ENCODE measurements around the gene ZNF423. TPM values are rescaled to one million over a fixed set of nuclear protein-coding genes. Genes with fewer than 3 reads are reported as not detected.

The ZNF423 gene
- total RNA-seq, 1 donor from 2014 or later = 19.8 TPM

DNA sequence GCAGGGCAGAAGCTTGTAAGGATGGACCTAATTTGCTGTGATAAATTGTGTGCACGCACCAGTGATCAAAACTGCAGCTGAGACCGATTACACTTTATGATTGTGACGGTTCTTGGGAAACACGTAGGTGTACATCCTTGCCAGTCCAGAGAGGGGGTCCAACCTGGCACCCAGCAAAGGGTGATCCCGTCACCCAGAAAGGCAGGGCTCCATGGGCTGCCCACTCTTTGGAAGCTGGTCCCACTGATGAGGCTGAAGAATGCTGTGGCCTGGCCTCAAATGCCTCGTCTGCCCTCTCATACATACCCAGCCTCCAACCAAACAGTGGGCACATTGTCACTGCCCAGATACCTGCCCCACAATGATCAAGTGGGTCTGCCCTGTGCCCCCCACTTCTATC is 350.4 kb downstream of the ZNF423 start:
- DNase-seq (ENCODE audit: low spot score in 2 of 2, unreplicated experiment in 2 of 2) = no peak
- H3K9me3 Mint-ChIP-seq = no peaks in the 10 kb centered on the region

DNA sequence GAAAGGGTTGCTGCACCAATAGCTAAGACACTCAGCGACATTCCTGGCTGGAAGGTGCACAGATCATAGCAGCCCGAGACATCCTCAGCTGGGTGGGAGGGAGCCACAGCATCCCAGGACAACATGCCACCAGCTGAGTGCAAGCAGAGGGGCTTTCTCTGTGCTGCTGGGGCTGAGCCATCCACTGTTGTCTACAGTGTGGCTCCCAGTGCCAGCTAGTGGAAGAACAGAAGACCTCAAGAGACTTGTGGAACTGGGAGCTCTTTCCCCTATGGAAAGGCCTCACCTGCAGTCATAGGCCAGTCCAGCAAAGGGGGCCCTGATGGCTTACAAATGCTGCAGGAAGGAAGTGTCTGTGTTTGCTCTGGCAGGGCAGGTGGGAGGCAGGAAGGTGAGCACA is 351.3 kb downstream of the ZNF423 start:
- Mint-ChIP-seq H3K9me3 (no peaks in the 10 kb centered on the region), H3K36me3 (no peaks in the 10 kb centered on the region), H3K4me3 (no peak overlapping the region), H3K27ac (no peak overlapping the region), H3K27me3 (ENCODE audit: low read depth) (no peaks in the 10 kb centered on the region), H3K4me1 (peaks cover 2% of the 10 kb centered on the region)
- DNase-seq (ENCODE audit: low spot score in 2 of 2, unreplicated experiment in 2 of 2) = no peak
- TF ChIP-seq, protein P1, sequence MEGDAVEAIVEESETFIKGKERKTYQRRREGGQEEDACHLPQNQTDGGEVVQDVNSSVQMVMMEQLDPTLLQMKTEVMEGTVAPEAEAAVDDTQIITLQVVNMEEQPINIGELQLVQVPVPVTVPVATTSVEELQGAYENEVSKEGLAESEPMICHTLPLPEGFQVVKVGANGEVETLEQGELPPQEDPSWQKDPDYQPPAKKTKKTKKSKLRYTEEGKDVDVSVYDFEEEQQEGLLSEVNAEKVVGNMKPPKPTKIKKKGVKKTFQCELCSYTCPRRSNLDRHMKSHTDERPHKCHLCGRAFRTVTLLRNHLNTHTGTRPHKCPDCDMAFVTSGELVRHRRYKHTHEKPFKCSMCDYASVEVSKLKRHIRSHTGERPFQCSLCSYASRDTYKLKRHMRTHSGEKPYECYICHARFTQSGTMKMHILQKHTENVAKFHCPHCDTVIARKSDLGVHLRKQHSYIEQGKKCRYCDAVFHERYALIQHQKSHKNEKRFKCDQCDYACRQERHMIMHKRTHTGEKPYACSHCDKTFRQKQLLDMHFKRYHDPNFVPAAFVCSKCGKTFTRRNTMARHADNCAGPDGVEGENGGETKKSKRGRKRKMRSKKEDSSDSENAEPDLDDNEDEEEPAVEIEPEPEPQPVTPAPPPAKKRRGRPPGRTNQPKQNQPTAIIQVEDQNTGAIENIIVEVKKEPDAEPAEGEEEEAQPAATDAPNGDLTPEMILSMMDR (IDR thresholded peaks at IDR 0.05; ENCODE audit: unreplicated experiment) = no peak

More for the DNA sequence above, 350.4 kb downstream of the ZNF423 start:
- TF ChIP-seq, protein P1 (IDR thresholded peaks at IDR 0.05; ENCODE audit: unreplicated experiment) = no peak
- Mint-ChIP-seq H3K4me3 (no peak overlapping the region), H3K27me3 (ENCODE audit: low read depth) (no peaks in the 10 kb centered on the region), H3K4me1 (no peaks in the 10 kb centered on the region), H3K27ac (no peak overlapping the region), H3K36me3 (no peaks in the 10 kb centered on the region)

DNA sequence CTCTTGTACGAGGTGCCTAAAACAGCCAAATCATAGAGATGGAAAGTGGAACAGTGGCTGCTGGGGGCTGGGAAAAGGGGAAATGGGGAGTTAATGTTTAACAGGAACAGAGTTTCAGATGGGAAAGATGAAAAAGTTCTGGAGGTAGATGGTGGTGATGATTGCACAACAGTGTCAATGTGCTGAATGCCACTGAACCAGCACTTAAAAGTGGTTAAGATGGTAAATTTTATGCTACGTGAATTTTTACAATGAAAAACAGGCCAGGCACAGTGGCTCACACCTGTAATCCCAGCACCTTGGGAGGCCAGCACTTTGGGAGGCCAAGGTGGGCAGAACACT is 351.9 kb downstream of the ZNF423 start:
- Mint-ChIP-seq H3K27me3 (ENCODE audit: low read depth) (no peaks in the 10 kb centered on the region), H3K27ac (no peak overlapping the region), H3K9me3 (no peaks in the 10 kb centered on the region), H3K4me3 (no peak overlapping the region), H3K4me1 (peaks cover 2% of the 10 kb centered on the region), H3K36me3 (no peaks in the 10 kb centered on the region)
- TF ChIP-seq, protein P1 (IDR thresholded peaks at IDR 0.05; ENCODE audit: unreplicated experiment) = no peak
- no peak for DNase-seq (ENCODE audit: low spot score in 2 of 2, unreplicated experiment in 2 of 2)

DNA sequence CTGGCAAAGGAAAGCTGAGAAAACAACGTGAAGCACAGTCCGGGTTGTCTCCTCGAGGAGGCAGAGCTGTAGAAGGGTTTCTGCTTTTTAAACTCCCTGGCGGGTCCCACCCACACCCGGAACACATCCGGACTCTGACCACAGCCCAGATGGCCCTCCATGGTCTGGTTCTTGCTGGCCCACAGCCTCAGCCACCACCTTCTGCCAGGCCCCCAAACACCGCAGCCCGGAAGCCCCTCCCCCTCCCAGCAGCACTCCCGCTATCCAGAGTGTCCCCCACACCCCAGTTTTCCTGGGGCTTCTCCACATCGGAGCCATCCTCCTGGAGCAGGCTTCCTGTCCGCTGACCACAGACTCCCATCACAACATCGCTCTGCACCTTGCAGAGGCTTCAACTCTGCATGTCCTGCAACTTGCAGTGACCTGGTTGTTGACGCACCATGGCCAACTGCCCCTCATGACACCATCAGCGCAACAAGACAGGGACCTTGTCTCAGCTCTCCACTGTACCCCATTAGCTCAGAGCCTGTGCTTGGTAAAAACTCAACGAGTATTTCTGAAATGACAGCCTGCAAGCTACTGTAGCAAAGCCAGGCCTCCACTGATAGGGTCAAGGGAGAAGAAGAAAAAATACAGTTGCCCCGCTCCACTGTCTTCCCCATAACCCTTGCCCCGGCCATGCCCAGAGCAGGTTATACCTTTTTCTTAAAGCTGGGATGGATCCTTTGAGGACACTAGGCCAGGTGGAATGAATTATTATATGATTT is 352.5 kb downstream of the ZNF423 start:
- no peak overlapping the region for H3K4me3 Mint-ChIP-seq
- no peak overlapping the region for H3K27ac Mint-ChIP-seq
- TF ChIP-seq, protein P1 (IDR thresholded peaks at IDR 0.05; ENCODE audit: unreplicated experiment) = no peak
- H3K27me3 Mint-ChIP-seq (ENCODE audit: low read depth) = no peaks in the 10 kb centered on the region
- peaks cover 4% of the 10 kb centered on the region for H3K4me1 Mint-ChIP-seq
- no peaks in the 10 kb centered on the region for H3K36me3 Mint-ChIP-seq
- H3K9me3 Mint-ChIP-seq = no peaks in the 10 kb centered on the region
- DNase-seq (ENCODE audit: low spot score in 2 of 2, unreplicated experiment in 2 of 2) = no peak

DNA sequence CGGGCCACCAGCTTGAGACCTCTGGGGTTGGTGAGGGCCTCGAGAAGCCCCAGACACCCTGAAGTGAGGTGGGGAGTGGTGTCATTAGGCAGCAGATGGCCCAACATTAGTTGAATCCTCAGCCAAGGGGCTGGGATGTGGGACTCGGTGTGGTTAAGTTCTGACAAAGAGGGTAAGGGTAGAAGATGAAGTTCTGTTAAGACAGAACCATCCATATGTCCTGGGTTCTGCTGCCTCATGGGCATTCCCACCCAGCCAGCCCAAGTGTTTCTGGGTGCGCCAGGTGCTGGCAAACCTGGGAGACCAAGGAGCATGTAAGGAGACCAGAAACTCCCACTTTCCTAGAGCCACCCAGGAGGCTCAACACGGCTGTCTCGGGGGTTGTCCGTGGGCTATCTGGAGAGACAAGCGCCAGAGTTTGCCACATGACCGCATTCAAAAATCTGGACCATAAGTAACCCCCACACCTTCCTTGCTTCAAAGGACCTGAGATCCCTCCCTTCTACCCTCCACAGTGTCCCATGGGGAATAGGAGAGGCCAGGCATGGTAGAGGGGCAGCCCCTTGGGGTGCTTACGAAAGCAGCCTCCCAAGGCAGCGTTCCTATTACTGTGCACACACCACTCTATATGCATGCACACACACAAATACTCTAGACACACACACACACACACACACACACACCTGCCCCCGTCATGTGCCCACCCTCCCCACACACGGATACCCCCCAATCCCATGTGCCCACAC is 353.6 kb downstream of the ZNF423 start:
- Mint-ChIP-seq H3K27ac (no peak overlapping the region), H3K4me1 (peaks cover 4% of the 10 kb centered on the region), H3K27me3 (ENCODE audit: low read depth) (no peaks in the 10 kb centered on the region), H3K4me3 (no peak overlapping the region), H3K36me3 (no peaks in the 10 kb centered on the region), H3K9me3 (no peaks in the 10 kb centered on the region)
- DNase-seq (ENCODE audit: low spot score in 2 of 2, unreplicated experiment in 2 of 2) = no peak
- TF ChIP-seq, protein P1 (IDR thresholded peaks at IDR 0.05; ENCODE audit: unreplicated experiment) = no peak
